ENCODE data around the gene FOSL2.
A peak's percentile ranks its signal among the peaks of the same experiment; 100 is the strongest.

FOSL2 gene

GRCh38 chr2:28394997-28395333 lies 2.3 kb downstream of the FOSL2 start:
- DNase-seq (ENCODE audit: low spot score): peak; percentile 13

GRCh38 chr2:28395334-28396061 lies 2.8 kb downstream of the FOSL2 start:
- DNase-seq (ENCODE audit: low spot score): peak; percentile 16

- DNase-seq (ENCODE audit: low spot score): no peak
These were observed 4.4 kb downstream of the FOSL2 start for GRCh38 chr2:28397043-28397381.

- peak; percentile 17 for DNase-seq (ENCODE audit: low spot score)
These were observed 5.6 kb downstream of the FOSL2 start for GRCh38 chr2:28398101-28398834.

GRCh38 chr2:28399289-28399688 lies 6.6 kb downstream of the FOSL2 start:
- no peak for DNase-seq (ENCODE audit: low spot score)

GRCh38 chr2:28399956-28400355 lies 7.3 kb downstream of the FOSL2 start:
- no peak for DNase-seq (ENCODE audit: low spot score)

GRCh38 chr2:28400419-28400818 lies 7.8 kb downstream of the FOSL2 start:
- no peak for DNase-seq (ENCODE audit: low spot score)

- no peak for DNase-seq (ENCODE audit: low spot score)
These were observed 8.3 kb downstream of the FOSL2 start for GRCh38 chr2:28400921-28401320.

GRCh38 chr2:28401411-28401810 lies 8.8 kb downstream of the FOSL2 start:
- no peak for DNase-seq (ENCODE audit: low spot score)

GRCh38 chr2:28401948-28402550 lies 9.4 kb downstream of the FOSL2 start:
- DNase-seq (ENCODE audit: low spot score): no peak

- no peak for DNase-seq (ENCODE audit: low spot score)
These were observed 10.8 kb downstream of the FOSL2 start for GRCh38 chr2:28403370-28403956.

GRCh38 chr2:28404086-28404485 lies 11.4 kb downstream of the FOSL2 start:
- no peak for DNase-seq (ENCODE audit: low spot score)

GRCh38 chr2:28405537-28405936 lies 12.9 kb downstream of the FOSL2 start:
- no peak for DNase-seq (ENCODE audit: low spot score)

- DNase-seq (ENCODE audit: low spot score): no peak
These were observed 13.8 kb downstream of the FOSL2 start for GRCh38 chr2:28406276-28407096.

- no peak for DNase-seq (ENCODE audit: low spot score)
These were observed 14.7 kb downstream of the FOSL2 start for GRCh38 chr2:28407131-28407975.

- DNase-seq (ENCODE audit: low spot score): no peak
These were observed 15.5 kb downstream of the FOSL2 start for GRCh38 chr2:28407976-28408690.

GRCh38 chr2:28408764-28409599 lies 16.3 kb downstream of the FOSL2 start:
- DNase-seq (ENCODE audit: low spot score): no peak

GRCh38 chr2:28411166-28411755 lies 18.6 kb downstream of the FOSL2 start:
- DNase-seq (ENCODE audit: low spot score): no peak

GRCh38 chr2:28411956-28412609 lies 19.4 kb downstream of the FOSL2 start:
- DNase-seq (ENCODE audit: low spot score): no peak
